HG03575 (cell line): Measurements from ENCODE around the gene IL1RAPL2.
"Not testable (repeated sequence)": the region's sequence is repeated elsewhere in the genome, so short reads cannot be mapped to it uniquely, and the experiment has no call there.

ENCODE experiments used
- ATAC-seq: cut with Tn5 transposase; IDR thresholded peaks from one replicate; pipeline ENCODE4 v1.9.1; 2021; ENCODE audit not compliant: unreplicated experiment, insufficient number of reproducible peaks, low FRiP score; ENCODE audit errors: extremely low read depth

The IL1RAPL2 gene

DNA sequence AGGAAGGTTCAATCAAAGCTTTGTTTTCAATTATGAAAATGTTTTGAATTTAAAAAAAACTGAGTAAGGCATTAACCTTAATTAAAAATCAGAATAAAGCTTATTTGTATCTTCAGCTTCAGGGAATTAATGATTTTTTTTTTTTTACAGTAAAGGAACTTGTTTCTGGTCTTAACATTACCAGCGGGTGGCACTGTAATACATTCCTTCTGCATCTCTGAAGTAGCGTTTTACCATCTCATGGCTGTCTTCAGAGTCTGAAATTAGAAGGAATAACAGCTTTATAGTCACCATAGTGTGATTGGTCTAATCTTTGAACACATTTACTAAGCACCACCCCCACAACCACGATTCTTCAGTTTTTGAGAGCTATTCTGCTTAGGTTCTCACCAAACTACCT lies 102.6 kb downstream of the IL1RAPL2 start:
- no peak for ATAC-seq

DNA sequence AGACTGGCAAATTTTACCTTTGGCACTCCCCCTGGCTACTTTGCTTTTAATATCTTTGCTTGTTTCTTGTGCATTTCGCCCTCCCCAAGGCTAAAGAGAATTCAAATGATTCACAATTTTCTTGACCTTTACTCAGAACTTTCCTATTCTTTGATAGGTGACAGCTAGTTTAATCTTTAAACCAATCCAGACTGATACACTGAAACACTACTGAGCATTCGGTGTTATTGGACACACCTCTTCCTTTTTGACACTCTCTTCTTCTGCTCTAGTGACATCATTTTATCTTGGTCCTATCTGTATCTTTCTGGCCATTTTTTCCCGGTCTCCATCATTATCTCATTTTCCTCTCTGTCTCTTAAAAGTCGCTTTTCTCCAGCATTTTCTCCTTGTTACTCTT lies 103.1 kb downstream of the IL1RAPL2 start:
- no peak for ATAC-seq

DNA sequence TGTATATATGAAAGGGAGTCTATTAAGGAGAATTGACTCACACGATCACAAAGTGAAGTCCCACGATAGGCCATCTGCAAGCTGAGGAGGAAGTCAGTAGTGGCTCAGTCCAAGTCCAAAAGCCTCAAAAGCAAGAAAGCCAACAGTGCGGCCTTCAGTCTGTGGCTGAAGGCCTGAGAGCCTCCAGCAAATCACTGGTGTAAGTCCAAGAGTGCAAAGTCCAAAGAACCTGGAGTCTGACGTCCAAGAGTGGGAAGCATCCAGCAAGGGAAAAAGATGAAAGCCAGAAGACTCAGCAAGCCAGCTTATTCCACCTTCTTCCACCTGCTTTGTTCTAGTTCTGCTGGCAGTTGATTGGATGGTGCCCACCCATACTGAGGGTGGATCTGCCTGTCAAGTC lies 104.1 kb downstream of the IL1RAPL2 start:
- ATAC-seq: no peak

DNA sequence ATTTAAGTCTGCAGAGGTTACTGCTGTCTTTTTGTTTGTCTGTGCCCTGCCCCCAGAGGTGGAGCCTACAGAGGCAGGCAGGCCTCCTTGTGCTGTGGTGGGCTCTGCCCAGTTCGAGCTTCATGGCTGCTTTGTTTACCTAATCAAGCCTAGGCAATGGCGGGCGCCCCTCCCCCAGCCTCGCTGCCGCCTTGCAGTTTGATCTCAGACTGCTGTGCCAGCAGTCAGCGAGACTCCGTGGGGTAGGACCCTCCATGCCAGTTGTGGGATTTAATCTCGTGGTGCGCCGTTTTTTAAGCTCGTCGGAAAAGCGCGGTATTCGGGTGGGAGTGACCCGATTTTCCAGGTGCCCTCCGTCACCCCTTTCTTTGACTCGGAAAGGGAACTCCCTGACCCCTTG lies 111.5 kb downstream of the IL1RAPL2 start:
- ATAC-seq: not testable (repeated sequence)

DNA sequence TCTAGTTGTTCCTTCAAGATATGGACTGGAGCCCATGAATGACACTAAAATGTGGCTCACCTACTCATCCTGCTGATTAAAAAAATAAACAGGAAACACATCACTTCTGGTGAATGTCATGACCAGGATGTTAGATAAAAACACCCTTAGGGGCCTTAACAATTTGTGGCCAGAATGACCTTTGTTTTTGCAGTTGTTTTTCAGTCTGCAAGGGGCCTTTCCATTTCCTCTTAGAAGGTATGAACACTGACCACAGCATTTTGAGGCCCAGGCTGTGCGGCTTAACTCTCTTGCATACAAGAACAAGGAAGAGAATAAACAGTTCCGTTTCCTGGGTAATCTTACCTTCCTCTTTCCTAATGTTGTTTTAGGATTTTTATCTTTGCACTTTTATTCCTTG lies 113.2 kb downstream of the IL1RAPL2 start:
- no peak for ATAC-seq

DNA sequence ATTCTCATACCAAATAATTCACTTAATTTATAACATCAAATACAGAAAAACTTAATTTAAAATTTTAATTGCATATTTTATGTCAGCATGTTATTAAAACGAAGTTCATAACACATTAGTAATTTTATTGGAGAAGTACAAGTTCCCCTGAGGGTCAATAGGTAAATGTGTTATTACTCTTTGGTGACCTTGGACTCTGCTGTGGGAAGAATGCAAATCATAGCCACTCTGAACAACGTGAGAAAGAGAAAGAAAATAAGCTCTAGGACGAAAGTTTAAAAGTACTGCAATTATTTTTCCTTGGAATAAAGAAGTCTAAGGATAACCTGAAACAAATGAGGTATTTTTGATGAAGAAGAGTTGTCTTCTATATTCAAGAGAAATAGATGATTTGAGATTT lies 115.2 kb downstream of the IL1RAPL2 start:
- ATAC-seq: no peak

DNA sequence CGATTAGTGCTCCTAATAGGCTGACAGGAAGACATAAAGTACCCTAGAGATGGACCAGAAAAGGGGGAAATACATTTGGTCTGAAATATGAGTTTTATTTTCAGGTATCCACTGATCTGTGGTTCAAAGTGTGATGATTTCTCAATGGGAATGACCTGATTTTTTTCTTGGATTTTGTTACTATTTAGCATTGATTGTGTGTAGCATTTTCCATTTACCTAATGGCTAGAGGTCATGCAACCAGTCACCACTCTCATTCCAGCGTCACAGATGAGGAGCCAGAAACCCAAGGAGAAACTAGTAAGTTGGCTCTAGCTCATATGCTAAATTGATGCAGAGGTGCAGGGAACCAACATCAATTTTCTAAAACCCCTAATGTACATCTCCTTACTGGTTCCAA lies 118.1 kb downstream of the IL1RAPL2 start:
- no peak for ATAC-seq

DNA sequence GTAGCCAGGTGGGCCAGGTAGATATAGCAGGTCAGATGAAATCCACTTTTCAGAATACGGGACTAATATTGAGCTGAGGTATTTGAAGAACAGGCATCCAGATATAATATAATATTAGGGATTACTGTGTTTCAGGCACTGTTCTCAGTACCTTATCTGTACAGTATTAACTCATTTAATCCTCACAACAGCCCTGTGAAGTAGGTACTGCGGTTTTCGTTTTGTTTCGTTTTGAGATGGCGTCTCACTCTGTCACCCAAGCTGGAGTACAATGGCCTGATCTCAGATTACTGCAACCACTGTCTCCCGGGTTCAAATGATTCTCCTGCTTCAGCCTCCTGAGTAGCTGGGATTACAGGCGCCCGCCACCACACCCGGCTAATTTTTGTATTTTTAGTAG lies 129.6 kb downstream of the IL1RAPL2 start:
- ATAC-seq: no peak

DNA sequence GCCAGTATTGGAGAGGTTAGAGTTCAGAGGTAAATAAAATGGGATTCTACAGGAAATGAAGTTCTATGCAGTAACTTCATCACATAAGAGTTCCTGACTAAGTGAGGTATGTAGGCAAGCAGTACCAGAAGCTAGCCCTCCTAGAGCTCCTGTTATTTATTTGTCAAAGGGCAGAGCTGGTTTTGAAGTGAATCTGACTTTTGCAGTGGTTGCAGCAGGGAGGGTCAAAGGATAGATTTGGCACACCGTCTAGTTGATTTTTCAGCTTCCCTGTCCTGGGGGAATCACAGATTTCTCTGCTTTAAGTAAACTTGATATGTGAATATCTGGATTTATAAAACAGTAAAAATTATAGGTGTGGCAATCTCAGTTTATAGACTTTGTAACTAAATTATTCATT lies 130.7 kb downstream of the IL1RAPL2 start:
- no peak for ATAC-seq

DNA sequence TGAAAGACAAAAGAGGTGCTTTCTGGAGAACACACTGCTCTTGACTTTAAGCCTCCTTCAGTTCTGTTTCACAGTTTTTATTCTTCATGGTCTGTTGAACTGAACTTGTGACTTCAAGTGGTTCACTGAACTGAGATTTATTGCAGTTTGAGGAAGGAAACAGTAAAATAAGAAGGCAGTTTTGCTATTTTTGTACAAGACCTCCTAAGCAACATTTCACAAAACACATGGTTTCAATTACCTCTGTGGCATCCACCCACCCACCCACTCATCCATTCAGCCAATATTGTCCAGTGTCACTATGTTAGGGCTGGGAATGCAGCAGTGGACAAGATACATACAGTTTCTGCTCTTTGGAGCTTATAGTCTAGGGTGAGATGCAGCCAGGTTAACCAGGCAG lies 131.3 kb downstream of the IL1RAPL2 start:
- ATAC-seq: no peak

DNA sequence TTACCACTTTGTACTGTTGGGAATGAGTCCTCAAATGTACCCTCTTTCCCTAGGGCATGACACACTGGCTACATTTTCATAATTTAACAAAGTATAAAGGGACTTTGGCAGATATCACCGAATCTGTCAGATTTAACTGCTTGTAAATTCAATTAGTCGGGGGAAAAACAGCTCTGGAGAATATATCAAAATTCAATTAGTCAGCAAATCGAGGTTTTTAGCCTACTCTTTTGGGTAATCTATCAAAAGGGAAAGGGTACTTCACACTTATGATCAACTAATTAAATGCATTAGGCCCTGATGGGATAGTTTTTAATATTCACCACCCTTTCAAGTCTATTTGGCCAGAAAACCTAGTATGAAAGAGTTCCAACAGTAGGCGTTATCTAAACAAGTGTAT lies 141.0 kb downstream of the IL1RAPL2 start:
- ATAC-seq: no peak

DNA sequence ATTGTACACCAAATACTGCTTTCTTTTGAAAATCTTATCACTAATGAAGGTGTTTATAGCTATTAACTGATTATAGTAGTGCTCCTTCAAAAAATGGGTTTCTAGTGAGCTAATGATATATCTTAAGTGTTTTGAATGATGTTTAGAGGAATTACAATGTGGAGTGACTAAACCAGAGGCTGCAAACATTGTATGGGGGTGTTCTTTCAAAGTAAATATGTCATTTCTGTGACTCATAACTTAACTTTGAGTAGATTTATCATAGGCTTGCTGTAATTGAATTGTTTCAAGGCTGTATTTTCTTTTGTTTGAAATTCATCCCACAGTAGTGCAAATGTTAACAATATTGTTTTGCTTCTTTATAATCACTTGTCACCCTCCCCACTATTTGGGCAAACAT lies 141.6 kb downstream of the IL1RAPL2 start:
- no peak for ATAC-seq

DNA sequence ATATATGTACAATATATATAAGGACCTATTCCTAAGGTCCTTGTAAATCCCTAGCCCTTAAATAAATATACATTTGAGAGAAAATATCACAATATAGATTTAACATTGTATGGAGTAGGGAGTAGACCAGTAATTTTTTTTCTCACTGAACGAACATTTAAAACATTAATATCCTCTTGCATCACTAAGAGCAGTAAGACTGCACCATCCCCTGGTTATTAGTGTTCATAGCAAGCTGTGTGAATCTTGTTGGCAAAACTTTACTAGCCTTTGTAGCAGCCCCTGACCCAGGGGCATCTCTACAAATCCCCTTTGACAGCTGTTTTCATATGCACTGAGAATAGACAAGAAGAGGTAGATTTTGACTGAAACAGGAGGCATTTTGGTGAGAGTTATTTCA lies 146.5 kb downstream of the IL1RAPL2 start:
- ATAC-seq: no peak

DNA sequence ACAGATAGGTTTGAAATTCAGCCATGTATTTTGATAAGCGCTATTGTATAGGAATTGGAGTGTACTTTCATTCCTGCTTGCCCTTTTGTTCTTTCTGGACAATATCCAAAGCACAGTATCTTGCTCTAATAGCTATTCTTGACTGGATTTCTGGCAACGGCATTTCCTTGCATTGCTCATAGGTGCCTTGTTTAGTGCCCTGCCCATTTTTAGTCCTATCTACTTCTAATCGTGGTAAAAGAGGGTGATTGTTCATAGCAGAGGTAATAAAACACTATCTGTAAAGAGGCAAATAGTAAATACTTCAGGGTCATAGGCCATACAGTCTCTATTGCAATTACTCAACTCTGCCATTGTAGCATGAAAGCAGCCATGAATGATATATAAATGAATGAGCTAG lies 155.9 kb downstream of the IL1RAPL2 start:
- ATAC-seq: no peak

DNA sequence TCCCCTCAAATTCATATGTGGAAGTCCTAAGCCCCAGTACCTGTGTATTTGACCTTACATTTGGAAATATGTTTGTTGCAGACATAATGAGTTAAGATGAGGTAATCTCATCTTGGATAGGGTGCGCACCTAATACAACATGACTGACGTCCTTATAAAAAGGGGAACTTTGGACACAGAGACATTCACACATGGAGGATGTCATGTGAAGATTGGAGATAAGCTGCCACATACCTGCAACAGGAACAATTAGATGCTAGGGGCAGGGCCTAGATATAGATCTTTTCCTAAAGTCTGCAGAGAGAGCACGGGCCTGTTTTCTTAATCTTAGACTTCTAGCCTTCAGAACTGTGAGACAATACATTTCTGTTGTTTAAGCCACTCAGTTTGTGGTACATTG lies 162.5 kb downstream of the IL1RAPL2 start:
- ATAC-seq: no peak

DNA sequence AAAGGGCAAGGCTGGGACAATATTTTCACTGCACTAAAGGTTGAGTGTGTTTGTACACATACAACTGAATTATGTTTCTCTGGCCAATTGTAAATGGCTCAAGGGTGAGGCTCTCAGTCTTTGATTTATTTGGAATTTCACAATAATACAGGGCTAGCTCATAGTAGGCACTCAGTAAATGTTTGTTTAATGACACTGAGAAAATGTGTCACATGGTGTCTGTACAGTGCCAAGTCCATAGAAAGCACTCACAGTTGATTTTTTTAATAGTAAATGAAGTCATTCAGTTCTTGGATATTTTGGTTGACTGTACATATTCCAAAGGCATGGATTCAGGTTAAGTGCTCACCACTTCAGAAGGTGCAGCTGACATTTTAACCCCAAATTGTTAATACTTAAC lies 176.4 kb downstream of the IL1RAPL2 start:
- ATAC-seq: no peak

DNA sequence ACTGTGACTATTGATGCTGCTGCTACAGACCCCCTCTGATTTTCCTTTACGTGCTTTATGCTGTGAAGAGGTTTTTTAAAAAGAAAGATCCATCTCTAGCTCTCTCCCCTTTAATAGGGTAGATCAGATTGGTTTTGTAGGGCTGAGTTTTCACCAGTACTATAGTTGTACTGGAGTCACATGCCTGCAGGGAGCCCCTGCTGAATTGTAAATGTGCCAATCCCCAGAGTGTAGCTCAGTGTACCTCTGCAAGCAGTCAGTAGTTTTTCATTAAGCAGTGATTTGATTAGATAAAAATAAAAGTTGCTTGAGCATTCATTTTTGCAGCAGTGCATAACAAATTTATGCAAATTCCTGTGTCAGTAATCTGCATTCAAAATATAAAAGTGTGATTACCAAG lies 179.2 kb downstream of the IL1RAPL2 start:
- ATAC-seq: no peak

DNA sequence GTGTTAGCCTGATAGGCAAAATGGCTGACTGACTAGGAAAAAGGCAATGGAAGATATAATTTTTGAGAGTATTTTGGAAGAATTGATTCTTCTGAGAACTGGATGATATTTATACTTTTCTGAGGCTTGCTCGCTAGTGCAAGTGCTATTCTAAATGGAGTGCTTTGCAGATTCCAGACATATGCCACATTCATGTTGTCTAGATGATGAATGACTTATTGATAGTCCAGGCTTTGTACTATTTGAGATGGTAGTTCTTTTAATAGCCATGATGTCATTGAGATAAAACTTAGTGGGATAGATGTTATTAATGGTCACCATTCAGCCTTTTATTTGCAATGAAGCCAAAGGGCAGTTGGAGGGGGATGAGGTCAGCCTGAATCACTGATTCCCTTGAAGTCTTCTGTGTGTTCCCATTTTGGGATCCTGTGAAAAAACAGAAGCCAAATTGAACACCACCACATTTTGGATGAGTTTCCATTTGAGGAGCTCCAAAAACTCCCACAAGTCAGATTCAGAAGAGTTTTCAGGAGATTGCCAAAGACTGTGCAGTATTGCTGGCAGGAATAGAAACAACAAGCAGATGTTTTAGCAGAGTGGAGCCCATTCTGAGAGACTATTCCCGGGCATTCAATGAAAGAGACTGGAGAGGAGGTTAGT lies 184.1 kb downstream of the IL1RAPL2 start:
- no peak for ATAC-seq

DNA sequence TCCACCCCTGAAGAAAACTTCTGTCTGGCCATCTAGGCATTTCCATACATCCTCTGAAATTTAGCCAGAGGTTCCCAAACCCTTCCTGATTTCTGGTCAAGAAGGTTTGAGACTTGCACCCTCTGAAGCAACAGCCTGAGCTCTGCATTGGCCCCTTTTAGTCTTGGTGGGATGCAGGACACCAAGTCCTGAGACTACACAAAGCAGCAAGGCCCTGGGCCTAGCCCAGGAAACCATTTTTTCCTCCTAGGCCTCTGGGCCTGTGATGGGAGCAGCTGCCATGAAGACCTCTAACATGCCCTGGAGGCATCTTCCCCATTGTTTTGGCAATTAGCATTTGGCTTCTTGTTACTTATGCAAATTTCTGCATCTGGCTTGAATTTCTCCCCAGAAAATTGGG lies 196.6 kb downstream of the IL1RAPL2 start:
- no peak for ATAC-seq

DNA sequence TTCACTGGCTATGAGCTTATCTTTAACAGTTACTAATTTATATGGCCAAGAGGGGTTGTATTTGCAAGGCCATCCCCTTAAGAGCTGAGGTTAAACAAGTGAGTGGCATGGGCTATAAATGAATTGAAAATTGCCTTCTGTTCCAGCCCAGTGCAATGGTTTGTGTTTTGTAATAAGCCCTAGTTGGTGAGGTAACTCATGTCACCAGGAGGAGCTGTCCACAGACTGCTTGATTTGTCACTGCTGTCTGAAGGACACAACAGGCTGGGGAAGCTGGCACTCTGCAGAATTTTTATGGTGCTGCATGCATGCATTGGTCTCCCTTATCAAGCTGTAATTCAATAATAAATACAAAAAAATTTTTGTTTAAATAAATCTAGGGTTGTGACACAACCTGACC lies 223.8 kb downstream of the IL1RAPL2 start:
- no peak for ATAC-seq

DNA sequence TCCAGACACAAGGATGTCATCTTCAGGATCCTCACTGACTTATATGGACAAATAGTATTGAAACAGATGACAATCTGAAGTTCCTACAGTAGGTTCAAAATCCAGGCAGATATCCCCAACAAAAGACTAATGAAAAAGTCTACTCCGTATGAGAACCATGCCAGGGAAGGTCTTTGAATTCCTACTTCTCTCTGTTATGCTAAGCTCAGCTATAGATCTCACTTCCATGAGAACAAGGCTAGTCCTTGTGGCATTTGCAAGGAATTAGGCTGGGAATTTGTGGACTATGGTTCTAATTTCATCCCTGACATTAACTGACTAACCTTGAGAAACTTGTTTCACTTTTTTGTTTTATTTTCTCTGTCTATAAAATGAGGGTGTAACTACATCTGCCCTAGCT lies 229.8 kb downstream of the IL1RAPL2 start:
- ATAC-seq: no peak

DNA sequence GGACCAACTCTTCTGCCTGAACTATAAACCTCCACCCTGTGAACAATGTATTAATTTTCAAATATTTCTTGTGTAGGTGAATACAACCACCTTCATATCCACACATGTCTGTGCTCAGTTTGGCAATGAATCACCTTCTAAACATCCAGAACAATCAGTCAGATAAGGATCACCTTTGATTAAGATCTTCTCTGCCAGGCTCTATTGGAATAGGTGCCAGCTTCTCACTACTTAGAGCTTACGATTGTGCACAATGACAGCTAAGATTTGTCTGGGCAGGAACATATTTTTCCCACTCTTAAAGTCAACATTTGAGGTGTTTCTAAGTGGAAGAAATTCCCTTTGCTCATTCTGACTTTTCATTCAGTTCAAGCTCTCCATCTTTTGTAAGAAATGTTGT lies 237.2 kb downstream of the IL1RAPL2 start:
- no peak for ATAC-seq
